ENCODE data around the gene GAPDH.

The GAPDH gene

DNA sequence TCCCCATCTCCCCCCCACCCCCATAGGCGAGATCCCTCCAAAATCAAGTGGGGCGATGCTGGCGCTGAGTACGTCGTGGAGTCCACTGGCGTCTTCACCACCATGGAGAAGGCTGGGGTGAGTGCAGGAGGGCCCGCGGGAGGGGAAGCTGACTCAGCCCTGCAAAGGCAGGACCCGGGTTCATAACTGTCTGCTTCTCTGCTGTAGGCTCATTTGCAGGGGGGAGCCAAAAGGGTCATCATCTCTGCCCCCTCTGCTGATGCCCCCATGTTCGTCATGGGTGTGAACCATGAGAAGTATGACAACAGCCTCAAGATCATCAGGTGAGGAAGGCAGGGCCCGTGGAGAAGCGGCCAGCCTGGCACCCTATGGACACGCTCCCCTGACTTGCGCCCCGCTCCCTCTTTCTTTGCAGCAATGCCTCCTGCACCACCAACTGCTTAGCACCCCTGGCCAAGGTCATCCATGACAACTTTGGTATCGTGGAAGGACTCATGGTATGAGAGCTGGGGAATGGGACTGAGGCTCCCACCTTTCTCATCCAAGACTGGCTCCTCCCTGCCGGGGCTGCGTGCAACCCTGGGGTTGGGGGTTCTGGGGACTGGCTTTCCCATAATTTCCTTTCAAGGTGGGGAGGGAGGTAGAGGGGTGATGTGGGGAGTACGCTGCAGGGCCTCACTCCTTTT, 2.7 kb downstream of the GAPDH start:
- ChIA-PET CTCF (interaction anchor here (0.6 to 3.6 kb wide), 27 partner anchors 8 to 218 kb away, joined by 3 to 51 read pairs (median 5); partner anchors contain the start of gene MLF2), POLR2A (interaction anchor here (0.7 to 4.9 kb wide), 6 partner anchors 16 to 200 kb away, joined by 3 to 46 read pairs (median 6); partner anchors contain the start of gene VAMP1)
- Histone ChIP-seq H3K9me3 (ENCODE audit: control insufficient read depth, insufficient read depth, low read depth, low read length) (no peaks in the 10 kb centered on the region), H3K27ac (ENCODE audit: extremely low read depth, low read depth, low read length) (peak overlapping the region; percentile 93), H3K4me3 (ENCODE audit: low read depth, low read length) (no peak overlapping the region), H3K4me1 (ENCODE audit: control insufficient read depth, insufficient read depth, low read length) (peaks cover 13% of the 10 kb centered on the region), H3K36me3 (ENCODE audit: control insufficient read depth in 2 of 2, insufficient read depth in 1 of 2, low read length in 2 of 2) (peaks cover 3 to 71% of the 10 kb centered on the region in 2 experiments; a peak in 1 of 3 replicates)
- no peak for TF ChIP-seq ZNF132 (tag by site-specific recombination; IDR thresholded peaks at IDR 0.05; ENCODE audit: borderline replicate concordance)
- TF ChIP-seq, protein P1, sequence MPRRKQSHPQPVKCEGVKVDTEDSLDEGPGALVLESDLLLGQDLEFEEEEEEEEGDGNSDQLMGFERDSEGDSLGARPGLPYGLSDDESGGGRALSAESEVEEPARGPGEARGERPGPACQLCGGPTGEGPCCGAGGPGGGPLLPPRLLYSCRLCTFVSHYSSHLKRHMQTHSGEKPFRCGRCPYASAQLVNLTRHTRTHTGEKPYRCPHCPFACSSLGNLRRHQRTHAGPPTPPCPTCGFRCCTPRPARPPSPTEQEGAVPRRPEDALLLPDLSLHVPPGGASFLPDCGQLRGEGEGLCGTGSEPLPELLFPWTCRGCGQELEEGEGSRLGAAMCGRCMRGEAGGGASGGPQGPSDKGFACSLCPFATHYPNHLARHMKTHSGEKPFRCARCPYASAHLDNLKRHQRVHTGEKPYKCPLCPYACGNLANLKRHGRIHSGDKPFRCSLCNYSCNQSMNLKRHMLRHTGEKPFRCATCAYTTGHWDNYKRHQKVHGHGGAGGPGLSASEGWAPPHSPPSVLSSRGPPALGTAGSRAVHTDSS (tag by site-specific recombination; IDR thresholded peaks at IDR 0.05): no peak
- no peak for TF ChIP-seq HOXC10 (CRISPR knock-in tag; IDR thresholded peaks at IDR 0.05)
- TF ChIP-seq, protein P2, sequence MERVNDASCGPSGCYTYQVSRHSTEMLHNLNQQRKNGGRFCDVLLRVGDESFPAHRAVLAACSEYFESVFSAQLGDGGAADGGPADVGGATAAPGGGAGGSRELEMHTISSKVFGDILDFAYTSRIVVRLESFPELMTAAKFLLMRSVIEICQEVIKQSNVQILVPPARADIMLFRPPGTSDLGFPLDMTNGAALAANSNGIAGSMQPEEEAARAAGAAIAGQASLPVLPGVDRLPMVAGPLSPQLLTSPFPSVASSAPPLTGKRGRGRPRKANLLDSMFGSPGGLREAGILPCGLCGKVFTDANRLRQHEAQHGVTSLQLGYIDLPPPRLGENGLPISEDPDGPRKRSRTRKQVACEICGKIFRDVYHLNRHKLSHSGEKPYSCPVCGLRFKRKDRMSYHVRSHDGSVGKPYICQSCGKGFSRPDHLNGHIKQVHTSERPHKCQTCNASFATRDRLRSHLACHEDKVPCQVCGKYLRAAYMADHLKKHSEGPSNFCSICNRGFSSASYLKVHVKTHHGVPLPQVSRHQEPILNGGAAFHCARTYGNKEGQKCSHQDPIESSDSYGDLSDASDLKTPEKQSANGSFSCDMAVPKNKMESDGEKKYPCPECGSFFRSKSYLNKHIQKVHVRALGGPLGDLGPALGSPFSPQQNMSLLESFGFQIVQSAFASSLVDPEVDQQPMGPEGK (tag by site-specific recombination; IDR thresholded peaks at IDR 0.05): peak; percentile 39; the same call in 1 of the 2 replicates
- TF ChIP-seq ZNF449 (tag by site-specific recombination; IDR thresholded peaks at IDR 0.05): no peak
- TF ChIP-seq, protein P3, sequence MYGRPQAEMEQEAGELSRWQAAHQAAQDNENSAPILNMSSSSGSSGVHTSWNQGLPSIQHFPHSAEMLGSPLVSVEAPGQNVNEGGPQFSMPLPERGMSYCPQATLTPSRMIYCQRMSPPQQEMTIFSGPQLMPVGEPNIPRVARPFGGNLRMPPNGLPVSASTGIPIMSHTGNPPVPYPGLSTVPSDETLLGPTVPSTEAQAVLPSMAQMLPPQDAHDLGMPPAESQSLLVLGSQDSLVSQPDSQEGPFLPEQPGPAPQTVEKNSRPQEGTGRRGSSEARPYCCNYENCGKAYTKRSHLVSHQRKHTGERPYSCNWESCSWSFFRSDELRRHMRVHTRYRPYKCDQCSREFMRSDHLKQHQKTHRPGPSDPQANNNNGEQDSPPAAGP (tag by site-specific recombination; IDR thresholded peaks at IDR 0.05): no peak
- no peak for TF ChIP-seq HIC1 (tag by site-specific recombination; IDR thresholded peaks at IDR 0.05)
- no peak for TF ChIP-seq ZNF785 (tag by site-specific recombination; IDR thresholded peaks at IDR 0.05)
- TF ChIP-seq SCRT2 (tag by site-specific recombination; IDR thresholded peaks at IDR 0.05): no peak
- TF ChIP-seq GLIS2 (tag by site-specific recombination; IDR thresholded peaks at IDR 0.05): peak; percentile 54; the same call in 1 of the 2 replicates
- no peak for TF ChIP-seq ZNF596 (tag by site-specific recombination; IDR thresholded peaks at IDR 0.05)
- TF ChIP-seq SP2 (tag by site-specific recombination; IDR thresholded peaks at IDR 0.05): no peak
- TF ChIP-seq MYNN (tag by site-specific recombination; IDR thresholded peaks at IDR 0.05; ENCODE audit: borderline replicate concordance): no peak
- TF ChIP-seq ZNF366 (tag by site-specific recombination; conservative IDR thresholded peaks at IDR 0.05): 0 out of 2 replicates have a peak, but pooled peaks have one; percentile 21
- no peak for TF ChIP-seq ZNF747 (tag by site-specific recombination; IDR thresholded peaks at IDR 0.05)
- TF ChIP-seq ZNF558 (tag by site-specific recombination; IDR thresholded peaks at IDR 0.05): no peak
- TF ChIP-seq ZNF10 (tag by site-specific recombination; IDR thresholded peaks at IDR 0.05): peak; percentile 97
- no peak for TF ChIP-seq ZSCAN23 (tag by site-specific recombination; IDR thresholded peaks at IDR 0.05)
- TF ChIP-seq ZBTB10 (tag by site-specific recombination; IDR thresholded peaks at IDR 0.05): 0 out of 2 replicates have a peak, but pooled peaks have one; percentile 14
- no peak for TF ChIP-seq ZNF121 (tag by site-specific recombination; IDR thresholded peaks at IDR 0.05)
- TF ChIP-seq KLF1 (tag by site-specific recombination; IDR thresholded peaks at IDR 0.05): no peak
- TF ChIP-seq, protein P4, sequence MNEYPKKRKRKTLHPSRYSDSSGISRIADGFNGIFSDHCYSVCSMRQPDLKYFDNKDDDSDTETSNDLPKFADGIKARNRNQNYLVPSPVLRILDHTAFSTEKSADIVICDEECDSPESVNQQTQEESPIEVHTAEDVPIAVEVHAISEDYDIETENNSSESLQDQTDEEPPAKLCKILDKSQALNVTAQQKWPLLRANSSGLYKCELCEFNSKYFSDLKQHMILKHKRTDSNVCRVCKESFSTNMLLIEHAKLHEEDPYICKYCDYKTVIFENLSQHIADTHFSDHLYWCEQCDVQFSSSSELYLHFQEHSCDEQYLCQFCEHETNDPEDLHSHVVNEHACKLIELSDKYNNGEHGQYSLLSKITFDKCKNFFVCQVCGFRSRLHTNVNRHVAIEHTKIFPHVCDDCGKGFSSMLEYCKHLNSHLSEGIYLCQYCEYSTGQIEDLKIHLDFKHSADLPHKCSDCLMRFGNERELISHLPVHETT (tag by site-specific recombination; IDR thresholded peaks at IDR 0.05): no peak
- no peak for TF ChIP-seq IKZF3 (tag by site-specific recombination; IDR thresholded peaks at IDR 0.05)
